ENCODE results near the gene RBM33.

The RBM33 gene

DNA sequence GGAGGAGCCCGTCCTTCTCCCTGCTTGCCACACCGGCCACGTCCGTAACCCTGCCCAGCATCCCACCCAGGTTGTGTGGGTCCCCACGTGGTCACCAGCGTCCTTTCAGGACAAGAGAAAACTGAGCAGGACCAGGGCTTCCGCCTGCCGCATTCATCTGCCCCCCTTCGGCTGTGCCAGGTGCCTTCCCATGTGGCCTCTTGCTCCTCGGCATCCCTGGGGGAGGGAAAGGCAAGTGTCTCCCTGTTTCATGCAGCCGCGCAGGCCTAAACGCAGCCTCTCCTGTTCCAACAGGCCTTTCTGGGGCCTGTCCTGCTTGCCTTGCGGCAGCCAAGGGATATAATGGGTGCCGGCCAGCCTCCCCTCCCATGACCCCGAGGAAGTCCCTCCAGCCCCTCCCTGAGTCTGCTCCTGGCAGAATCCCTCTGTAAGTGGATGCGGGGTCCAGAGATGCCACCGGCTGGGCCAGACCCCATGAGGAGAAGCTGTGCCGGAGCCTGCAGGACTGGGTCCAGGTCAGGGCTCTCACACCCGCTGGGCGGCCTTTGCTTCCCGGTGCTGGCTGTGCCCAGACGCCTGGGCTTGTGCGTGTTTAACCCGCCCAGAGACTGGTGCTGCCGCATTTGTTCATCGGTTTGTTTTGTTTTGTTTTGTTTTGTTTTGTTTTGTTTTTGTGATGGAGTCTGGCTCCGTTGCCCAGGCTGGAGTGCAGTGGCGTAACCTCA, 144.7 kb downstream of the RBM33 start:
- TF ChIP-seq, protein P1, sequence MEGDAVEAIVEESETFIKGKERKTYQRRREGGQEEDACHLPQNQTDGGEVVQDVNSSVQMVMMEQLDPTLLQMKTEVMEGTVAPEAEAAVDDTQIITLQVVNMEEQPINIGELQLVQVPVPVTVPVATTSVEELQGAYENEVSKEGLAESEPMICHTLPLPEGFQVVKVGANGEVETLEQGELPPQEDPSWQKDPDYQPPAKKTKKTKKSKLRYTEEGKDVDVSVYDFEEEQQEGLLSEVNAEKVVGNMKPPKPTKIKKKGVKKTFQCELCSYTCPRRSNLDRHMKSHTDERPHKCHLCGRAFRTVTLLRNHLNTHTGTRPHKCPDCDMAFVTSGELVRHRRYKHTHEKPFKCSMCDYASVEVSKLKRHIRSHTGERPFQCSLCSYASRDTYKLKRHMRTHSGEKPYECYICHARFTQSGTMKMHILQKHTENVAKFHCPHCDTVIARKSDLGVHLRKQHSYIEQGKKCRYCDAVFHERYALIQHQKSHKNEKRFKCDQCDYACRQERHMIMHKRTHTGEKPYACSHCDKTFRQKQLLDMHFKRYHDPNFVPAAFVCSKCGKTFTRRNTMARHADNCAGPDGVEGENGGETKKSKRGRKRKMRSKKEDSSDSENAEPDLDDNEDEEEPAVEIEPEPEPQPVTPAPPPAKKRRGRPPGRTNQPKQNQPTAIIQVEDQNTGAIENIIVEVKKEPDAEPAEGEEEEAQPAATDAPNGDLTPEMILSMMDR (conservative IDR thresholded peaks at IDR 0.05; ENCODE audit: control insufficient read depth, insufficient read depth, low read depth, low read length): no peak
- no peak overlapping the region for H3K4me3 ChIP-seq (ENCODE audit: control insufficient read depth, low read depth, low read length)
- no peak for DNase-seq (ENCODE audit: low read depth)

DNA sequence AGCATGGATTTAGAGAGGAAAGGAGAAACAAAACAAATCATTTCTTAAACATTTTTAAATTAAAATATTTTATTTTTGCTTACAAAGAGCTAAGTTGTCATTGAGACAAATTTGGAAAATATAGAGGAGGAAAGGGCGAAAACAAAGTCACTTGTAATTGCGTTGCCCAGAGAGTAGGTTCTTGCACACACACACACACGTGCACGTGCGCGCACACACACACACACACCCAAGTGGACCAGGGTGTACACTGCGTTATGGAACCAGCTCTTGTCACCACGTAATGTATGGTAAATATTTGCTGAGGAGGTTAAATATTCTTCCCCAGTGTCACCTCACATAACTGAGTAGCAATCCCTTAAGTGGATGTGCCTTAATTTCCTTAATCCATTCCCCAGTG, 146.2 kb downstream of the RBM33 start:
- DNase-seq (ENCODE audit: low read depth): no peak
- no peak overlapping the region for H3K4me3 ChIP-seq (ENCODE audit: control insufficient read depth, low read depth, low read length)
- TF ChIP-seq, protein P1 (conservative IDR thresholded peaks at IDR 0.05; ENCODE audit: control insufficient read depth, insufficient read depth, low read depth, low read length): no peak

DNA sequence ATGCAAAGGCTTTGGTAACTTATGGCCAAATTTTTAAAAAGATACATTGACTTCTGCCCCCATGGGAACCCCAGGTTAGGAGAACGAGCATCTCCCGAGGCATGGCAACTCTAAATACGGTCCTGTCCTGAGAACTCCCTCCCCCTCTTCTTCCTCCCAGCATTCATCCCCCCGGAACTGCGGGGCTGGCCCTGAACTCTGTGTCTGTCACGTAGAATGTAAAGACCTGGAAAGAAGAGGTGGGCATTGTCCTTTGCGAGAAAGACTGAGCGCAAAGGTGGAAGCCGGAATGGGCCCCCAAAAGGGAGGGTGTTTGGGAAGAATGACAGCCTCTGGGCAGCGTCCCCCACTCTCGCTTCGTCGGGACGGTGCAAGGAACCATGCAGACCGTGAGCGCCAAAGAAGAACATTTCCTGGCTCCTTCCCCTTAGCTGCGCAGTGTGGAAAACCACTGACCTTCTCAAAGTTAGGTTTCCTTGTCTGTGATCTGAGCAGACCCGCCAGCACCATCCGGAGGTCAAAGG, 146.8 kb downstream of the RBM33 start:
- DNase-seq (ENCODE audit: low read depth): no peak
- TF ChIP-seq, protein P1 (conservative IDR thresholded peaks at IDR 0.05; ENCODE audit: control insufficient read depth, insufficient read depth, low read depth, low read length): no peak
- H3K4me3 ChIP-seq (ENCODE audit: control insufficient read depth, low read depth, low read length): no peak overlapping the region

DNA sequence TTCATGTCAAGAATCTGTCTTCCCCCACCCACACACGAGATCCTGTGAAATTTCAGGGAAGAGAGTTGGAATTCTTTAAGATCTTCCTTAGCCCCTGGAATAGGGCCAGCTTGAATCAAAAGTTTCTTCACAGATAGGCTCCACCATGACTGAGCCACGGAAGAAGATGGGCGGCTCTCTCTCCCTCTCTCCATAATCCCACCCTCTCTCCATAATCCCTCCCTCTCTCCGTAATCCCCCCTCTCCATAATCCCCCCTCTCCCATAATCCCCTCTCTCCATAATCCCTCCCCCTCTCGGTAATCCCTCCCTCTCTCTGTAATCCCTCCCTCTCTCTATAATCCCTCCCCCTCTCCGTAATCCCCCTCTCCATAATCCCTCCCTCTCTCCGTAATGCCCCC, 147.4 kb downstream of the RBM33 start:
- H3K4me3 ChIP-seq (ENCODE audit: control insufficient read depth, low read depth, low read length): no peak overlapping the region
- no peak for DNase-seq (ENCODE audit: low read depth)
- TF ChIP-seq, protein P1 (conservative IDR thresholded peaks at IDR 0.05; ENCODE audit: control insufficient read depth, insufficient read depth, low read depth, low read length): no peak

DNA sequence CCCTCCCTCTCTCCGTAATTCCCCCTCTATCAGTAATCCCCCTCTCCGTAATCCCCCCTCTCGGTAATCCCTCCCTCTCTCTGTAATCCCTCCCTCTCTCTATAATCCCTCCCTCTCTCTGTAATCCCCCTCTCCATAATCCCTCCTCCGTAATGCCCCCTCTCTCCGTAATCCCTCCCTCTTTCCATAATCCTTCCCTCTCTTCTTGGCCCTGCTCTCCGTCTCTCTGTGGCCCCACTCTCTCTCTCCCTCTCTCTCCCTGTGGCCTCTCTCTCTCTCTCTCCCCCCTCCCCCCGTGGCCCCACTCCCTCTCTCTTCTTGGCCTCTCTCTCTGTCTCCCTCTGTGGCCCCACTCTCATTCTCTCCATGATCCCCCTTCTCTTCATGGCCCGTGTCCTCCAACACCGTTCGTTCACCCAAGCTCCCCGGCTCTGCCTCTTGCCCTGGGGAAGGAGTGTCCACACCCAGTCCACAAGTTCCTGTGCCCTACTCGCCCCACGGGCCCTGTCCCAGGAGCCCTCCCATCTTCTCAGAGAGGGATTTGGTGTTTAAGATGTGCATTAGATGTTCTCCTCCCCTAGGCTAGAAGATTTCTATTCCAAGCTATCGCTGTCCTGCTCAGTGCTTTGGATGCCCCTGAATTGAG, 148.0 kb downstream of the RBM33 start:
- no peak overlapping the region for H3K4me3 ChIP-seq (ENCODE audit: control insufficient read depth, low read depth, low read length)
- TF ChIP-seq, protein P1 (conservative IDR thresholded peaks at IDR 0.05; ENCODE audit: control insufficient read depth, insufficient read depth, low read depth, low read length): no peak
- DNase-seq (ENCODE audit: low read depth): no peak

DNA sequence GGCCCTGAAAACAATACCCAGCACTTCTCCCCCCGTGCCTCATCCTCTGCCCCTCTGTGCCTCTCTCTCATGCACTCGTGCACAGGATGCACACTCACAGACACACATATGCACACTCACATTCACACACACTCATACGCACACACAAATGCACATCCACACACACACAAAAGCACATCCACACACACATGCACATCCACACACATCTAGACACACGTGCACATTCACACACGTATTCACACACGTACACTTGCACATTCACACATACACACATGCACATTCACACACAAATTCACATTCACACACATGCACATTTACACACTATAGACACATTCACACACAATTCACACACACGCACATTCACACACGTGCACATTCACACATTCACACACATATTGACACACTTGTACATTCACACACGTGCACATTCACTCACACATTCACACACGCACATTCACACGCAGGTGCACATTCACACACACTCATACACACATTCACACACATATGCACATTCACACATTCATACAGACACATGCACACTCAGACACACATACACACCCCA, 148.6 kb downstream of the RBM33 start:
- H3K4me3 ChIP-seq (ENCODE audit: control insufficient read depth, low read depth, low read length): no peak overlapping the region
- no peak for DNase-seq (ENCODE audit: low read depth)
- TF ChIP-seq, protein P1 (conservative IDR thresholded peaks at IDR 0.05; ENCODE audit: control insufficient read depth, insufficient read depth, low read depth, low read length): no peak
